GM15510 (cell line): Measurements from ENCODE around the gene ZNF878.

Source experiments
- POLR2A ChIP-seq: IDR thresholded peaks from 3 replicates; pipeline ENCODE4 v1.6.1; 2011; ENCODE audit warnings: borderline replicate concordance; ENCODE audit not compliant: insufficient read length; ENCODE audit errors: extremely low read depth

Gene ZNF878

DNA sequence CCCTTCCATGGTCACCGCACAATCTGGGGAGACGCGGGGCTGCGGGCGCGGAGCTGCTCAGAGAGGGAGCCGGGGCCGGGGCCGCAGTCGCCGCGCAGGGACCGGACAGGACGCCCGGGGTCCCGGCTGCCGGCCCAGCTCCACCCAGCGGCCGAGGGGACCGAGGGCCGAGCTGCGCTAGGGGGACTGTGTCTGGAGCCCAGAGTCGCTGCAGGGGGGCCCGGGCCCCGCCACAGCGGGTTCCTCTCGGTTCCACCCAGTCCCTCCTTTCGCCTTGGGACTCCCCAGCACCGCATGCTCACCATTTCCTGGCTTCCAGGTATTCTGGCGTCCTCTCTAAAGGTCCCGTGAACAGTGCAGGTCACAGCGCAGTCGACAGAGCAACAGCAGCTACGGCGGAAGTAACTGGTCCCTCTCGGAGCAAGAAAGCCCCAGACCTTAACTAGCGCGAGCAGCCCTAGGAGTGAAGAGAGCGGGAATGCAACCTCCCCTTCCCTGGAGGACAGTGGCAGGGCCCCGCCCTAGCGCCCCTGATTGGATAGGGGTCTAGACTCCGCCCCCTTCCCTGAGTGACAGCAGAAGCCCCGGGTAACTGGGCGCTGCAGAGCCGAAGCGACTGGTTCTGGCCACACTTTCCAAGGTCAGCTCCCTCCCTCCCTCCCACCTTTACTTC is at the start of gene ZNF878:
TSS of gene ZNF878 (minus strand) at position 465 of the 673 bp plus-strand sequence. CDS start at position 305, 160 bp downstream.
- TF ChIP-seq POLR2A, result peak; percentile 95

DNA sequence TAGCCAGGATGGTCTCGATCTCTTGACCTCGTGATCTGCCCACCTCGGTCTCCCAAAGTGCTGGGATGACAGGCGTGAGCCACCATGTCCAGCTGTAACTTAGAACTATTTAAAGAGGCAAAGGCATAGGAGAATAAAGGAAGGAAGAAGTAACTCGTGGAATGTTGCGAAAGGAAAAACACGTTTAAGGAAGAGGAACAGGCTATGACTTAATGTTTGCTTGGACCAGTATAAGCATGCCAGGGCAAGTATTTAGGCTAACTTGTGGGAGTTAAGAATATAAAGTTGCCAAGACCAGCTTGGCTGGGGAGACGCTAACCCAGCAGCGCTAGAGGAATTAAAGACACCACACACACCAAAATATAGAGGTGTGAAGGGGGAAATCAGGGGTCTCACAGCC is 45.3 kb upstream of the ZNF878 start:
- no peak for TF ChIP-seq POLR2A

GRCh38 chr19:12095111-12095790 is 42.5 kb upstream of the ZNF878 start:
- no peak for TF ChIP-seq POLR2A

- no peak for TF ChIP-seq POLR2A
These were observed 41.0 kb upstream of the ZNF878 start for GRCh38 chr19:12093777-12094176.

- no peak for TF ChIP-seq POLR2A
These were observed 40.2 kb upstream of the ZNF878 start for GRCh38 chr19:12092956-12093355.

GRCh38 chr19:12092065-12092867 is 39.5 kb upstream of the ZNF878 start:
- TF ChIP-seq POLR2A, result peak; percentile 71

- TF ChIP-seq POLR2A, result no peak
These were observed 38.0 kb upstream of the ZNF878 start for GRCh38 chr19:12090807-12091206.

GRCh38 chr19:12085074-12085818 is 32.5 kb upstream of the ZNF878 start:
- TF ChIP-seq POLR2A, result no peak

GRCh38 chr19:12077375-12077774 is 24.6 kb upstream of the ZNF878 start:
- no peak for TF ChIP-seq POLR2A

DNA sequence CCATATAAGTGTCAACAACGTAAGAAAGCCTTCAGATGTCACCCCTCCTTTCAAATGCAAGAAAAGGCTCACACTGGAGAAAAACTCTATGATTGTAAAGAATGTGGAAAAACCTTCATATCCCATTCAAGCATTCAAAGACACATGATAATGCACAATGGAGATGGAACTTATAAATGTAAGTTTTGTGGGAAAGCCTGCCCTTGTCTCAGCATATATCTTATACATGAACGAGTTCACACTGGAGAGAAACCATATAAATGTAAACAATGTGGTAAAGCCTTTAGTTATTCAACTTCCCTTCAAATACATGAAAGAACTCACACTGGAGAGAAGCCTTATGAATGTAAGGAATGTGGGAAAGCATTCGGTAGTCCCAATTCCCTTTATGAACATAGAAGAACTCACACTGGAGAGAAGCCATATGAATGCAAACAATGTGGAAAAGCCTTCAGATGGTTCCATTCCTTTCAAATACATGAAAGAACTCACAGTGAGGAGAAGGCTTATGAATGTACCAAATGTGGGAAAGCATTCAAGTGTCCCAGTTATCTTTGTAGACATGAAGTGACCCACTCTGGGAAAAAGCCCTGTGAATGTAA is 22.9 kb upstream of the ZNF878 start:
- TF ChIP-seq POLR2A, result no peak

GRCh38 chr19:12064590-12065538 is 12.1 kb upstream of the ZNF878 start, which contains the start of gene ZNF844:
Gene ZNF844 (plus strand): TSS chr19:12064731. CDS start chr19:12064874, 143 bp downstream.
- TF ChIP-seq POLR2A, result peak; percentile 79

DNA sequence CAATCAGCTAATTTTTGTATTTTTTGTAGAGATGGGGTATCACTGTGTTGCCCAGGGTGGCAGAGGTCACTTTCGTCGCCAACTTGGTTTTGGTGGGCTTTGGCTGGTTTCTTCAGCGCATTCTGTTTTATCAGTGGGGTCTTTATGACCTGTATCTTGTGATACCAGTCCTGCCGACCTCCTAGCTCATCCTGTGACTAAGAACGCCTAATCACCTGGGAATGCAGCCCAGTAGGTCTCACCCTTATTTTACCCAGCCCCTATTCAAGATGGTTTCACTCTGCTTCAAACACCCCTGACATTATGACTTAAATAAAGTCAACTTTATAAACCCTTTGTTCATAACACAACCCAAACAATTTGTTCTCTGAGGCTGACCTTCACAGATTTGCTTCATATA is 3.0 kb upstream of the ZNF878 start:
- TF ChIP-seq POLR2A, result no peak

GRCh38 chr19:12052091-12052496 is 667 bp downstream of the ZNF878 start:
- TF ChIP-seq POLR2A, result no peak
